HG02798 (cell line): ENCODE results near the gene IGFBP4.

Experiments used
- ATAC-seq: cut with Tn5 transposase; IDR thresholded peaks from one replicate; pipeline ENCODE4 v1.9.1; 2021; ENCODE audit warnings: mild to moderate bottlenecking; ENCODE audit not compliant: unreplicated experiment, poor library complexity

Gene IGFBP4

DNA sequence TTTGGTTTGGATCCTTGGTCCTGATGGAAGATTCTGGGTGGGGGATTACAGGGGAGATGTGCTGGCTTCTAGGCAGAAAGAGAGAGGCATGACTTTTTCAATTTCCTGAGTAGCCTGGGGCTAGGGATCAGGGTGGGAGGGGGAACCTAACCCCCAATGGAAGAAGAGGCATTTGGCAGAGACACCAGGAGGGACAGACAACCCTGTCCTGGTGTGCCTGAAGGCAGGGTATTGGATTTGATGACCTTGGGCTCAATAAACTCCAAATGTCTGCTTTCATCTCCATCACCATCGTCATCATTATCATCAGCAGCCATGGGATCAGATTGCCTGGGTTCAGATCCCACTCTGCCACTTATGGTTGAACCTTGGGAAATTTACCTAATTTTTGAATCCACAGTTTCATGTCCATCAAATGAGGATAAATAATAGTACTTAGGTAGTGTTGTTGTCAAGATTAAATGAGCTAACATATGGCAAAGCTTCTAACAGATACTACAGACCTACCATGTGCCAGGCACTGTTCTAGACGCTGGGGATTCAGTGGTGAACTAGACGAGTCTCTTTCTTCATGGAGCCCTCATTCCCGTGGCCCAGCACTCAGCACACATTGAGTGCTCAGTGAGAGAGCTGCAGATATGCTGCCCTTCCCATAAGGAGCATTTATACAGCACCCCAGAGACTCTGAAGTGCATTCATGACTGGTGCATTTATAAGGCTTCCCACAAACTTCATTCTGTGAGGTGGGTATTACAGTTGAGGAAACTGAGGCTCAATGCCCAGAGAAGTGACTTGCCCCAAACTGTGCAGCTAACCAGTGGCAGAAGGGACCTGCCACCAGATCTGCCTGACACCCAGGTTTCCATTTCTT, 26.8 kb downstream of the IGFBP4 start:
- ATAC-seq = no peak

DNA sequence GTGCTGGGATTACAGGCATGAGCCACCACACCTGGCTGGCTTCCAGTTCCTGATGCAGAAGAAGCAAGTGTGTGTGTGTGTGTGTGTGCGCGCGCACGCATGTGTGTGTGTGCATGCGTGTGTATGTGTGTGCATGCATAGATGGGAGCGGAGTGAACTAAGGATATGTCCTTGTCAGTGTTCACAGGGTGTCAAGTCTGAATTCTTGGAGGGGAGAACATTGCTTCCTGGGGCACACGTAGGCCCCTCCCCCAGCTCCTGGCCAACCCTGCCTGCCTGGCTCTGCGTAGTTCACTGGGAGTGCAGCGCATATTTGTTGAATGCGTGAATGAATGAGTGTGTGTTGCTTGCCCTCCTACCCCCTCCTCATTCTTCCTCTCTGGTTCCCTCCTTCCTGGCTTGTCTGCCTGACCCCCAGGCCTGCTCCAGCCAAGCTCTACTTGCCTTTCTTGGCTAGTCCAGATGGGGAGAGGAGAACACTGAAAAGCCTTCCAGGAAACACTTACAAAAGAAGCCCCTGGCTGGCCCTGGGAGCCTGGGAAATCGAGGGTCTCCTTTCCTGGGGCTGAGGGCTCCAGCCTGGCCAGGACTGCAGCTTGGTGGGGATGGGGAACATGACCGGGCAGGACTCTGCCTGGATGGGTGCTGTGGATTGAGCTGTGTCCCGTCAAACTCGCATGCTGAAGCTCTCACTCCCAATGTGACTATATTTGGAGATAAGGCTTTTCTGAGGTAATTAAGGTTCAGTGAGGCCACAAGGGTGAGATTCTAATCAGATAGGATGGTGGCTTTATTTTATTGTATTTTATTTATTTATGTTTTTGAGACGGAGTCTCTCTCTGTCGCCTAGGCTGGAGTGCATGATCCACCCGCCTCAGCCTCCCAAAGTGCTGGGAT, 27.9 kb downstream of the IGFBP4 start:
- ATAC-seq = no peak

DNA sequence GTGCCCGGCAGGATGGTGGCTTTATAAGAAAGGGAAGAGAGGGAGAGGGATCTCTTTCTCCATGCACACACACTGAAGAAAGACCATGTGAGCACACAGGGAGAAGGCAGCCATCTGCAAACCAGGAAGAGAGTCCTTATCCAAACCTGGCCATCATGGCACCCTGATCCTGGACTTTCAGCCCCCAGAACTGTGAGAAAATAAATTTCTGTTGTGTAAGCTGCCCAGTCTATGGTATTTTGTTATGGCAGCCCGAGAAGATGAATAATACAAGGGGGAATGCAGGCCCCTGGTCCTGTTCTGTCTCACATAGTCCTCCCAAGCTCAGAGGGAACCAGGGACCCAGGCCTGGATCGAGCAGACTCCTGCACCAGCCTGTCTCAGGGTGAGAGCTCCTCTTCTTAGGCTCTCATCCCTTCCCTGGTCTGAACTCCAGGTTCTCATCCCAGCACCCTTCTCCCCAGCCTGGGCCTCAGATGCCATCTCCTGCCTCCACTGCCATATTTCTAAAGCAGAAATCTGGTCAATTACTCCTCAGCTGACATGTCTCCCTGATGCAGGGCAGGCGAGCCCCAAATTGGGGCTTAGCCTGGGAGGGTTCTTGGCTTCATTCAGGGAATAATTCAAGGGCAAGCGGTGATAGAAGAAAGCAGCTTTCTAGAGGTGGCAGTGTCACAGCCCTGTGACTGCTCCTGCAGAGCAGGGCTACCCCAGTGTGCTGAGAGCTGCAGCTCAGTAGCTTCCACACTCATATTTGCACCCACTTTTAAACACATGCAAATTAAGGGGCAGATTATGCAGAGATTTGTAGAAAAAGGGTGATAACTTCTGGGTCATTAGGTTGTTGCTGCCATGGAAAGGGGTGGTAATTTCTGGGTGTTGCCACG, 28.8 kb downstream of the IGFBP4 start:
- ATAC-seq = no peak

DNA sequence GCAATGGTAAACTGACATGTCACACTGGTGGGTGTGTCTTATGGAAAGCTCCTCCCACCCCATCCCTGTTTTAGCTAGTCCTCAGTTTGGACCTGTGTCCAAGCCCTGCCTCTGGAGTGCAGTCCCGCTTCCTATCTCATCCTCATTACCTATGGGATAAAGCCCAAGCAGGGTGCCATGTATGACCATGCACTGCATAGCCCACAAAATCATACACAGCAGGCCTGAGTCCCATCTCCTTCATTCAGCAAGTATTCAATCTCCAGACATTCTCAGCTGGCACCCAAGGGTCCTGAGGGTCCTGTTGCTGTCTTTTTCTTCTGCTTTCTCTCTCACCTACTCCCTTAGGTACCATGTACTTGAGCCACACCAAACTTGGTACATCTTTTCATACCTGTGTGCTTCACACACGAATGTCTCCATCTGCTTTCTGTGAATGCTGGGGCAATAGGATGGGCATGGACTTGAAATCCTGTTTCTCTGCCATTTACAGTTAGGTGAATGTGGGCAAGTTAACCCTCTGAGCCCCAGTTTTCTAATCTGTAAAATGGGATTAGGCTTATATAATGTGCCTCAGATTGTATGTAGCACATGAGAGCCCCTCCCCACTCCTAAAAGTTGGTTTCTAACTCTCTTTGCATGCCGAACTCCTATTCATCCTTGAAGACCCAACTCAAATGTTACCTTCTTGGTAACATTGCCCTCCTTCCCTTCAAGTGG, 29.6 kb downstream of the IGFBP4 start:
- no peak for ATAC-seq

DNA sequence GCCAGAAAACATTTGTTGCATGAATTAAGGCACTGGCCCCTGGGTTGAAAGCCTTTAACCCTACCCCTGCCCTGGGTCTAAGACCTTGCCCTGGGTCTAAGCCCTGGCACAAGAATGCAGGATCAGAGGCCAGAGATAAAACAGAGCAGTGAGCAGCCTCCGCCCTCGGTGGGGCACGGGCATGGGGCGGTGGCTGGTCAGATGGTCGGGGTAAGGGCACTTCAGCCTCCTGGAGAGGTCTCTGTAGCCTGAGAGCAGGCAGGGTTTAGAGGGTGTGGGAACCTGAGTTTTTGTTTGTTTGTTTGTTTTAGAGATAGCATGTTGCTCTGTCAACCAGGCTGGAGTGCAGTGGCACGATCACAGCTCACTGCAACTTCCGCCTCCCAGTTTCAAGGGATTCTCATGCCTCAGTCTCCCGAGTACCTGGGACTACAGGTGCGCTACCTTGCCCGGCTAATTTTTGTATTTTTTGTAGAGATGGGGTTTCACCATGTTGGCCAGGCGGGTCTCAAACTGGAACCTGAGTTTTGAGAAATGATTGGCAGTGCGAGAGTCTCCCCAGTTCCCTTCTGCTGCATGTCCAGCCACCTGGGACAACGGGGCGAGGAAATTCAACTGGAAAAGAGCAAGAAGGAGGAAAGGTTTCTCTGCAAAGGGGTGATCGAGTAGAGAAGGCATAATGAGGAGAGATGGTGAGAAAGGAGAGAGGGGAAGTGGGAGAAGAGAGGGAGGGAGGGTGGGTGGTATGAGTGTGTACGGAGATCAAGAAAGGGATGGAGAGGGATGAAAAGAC, 30.5 kb downstream of the IGFBP4 start:
- no peak for ATAC-seq

DNA sequence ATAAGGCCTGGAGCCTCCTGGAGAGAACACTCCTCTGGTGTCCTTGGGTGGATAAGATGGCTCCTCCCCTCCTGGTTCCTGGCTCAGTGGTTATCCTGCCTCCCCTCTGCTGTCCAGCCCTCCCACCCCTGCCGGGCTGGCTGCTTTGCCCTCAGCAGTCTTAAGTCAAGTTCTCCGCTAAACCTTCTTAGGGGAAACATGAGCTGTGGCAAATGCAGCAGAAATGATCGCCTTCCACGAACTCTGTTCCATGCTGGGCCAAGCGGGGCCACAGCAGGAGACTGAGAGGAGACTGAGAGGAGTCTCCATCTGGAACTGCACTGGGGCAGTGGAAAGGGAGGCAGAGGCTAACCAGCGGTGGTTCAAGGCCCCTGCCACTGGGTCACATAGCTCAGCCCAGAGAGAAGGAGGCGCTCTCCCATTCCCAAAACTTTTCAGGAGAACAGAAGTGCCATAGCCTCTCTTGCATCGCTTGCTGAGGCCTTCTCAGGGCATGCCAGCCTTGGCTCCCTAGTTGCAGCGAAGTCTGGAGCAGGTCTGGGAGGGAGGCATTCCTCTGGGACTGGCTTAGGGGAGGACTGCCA, 31.3 kb downstream of the IGFBP4 start:
- no peak for ATAC-seq

DNA sequence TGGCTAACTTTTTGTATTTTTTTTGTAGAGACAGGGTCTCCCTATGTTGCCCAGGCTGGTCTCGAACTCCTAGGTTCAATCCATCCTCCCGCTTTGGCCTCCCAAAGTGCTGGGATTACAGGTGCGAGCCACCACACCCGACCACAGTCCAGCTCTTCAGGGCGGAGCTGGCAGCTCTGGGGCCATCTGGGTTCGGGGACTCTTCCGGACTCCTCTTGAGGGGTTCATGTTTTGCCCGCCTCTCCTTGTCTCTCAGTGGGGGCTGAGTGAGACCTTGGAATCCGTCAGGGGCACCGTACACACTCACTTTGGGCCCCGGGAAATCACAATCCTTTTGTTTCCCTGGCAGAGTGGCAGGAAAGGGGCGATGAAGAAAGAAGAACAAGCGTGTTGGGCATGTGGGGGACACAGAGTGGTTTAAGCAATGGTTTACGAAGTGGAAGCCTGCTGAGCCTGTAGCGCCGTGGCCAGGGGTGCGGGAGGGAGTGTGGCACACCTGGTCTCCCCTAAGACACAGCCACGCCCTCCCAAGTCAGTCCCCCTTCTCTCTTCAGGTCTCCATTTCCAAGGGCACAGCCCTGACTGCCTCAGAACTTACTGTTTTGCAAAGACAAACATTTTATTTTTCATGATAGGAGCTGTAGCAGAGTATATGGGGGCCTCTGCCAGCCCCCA, 32.1 kb downstream of the IGFBP4 start:
- ATAC-seq = no peak

DNA sequence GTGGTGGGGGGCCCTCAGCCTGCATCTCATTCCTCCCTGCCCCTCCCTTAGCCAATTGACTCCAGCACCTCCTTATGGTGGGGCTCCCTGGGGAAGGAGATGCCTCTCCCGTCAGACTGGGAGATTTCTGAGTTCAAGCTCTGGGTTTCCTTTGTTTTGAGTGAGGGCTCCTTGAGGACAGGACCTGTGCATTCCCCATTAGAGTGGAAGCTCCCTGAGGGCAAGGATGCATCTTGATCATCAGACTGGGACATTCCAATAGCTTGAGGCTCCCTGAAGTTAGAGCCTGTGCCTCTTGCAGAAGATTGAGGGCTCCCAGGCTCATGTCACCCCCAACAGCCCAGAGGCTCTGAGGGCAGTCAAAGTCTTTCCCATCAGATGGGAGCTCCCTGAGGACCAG, 34.5 kb downstream of the IGFBP4 start:
- no peak for ATAC-seq

DNA sequence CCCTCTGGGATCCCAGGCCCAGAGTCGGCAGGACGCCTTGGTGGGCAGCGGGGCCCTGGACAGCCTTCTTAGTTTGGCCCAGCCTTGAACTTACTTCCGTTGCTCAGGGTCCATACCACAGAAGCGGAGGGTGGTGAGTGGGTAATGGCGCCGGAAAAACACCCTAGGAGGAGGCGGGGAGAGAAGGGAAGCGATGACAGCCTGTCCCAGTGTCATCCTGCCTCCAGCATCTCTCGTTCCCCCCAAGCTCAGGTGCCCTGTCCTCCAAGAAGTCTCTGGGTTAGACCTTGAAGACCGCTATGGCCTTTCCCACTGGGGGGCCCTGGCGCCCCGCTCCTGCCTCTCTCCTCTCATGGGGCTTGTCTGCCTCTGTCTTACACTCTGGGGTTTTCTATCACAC, 35.2 kb downstream of the IGFBP4 start:
- no peak for ATAC-seq

DNA sequence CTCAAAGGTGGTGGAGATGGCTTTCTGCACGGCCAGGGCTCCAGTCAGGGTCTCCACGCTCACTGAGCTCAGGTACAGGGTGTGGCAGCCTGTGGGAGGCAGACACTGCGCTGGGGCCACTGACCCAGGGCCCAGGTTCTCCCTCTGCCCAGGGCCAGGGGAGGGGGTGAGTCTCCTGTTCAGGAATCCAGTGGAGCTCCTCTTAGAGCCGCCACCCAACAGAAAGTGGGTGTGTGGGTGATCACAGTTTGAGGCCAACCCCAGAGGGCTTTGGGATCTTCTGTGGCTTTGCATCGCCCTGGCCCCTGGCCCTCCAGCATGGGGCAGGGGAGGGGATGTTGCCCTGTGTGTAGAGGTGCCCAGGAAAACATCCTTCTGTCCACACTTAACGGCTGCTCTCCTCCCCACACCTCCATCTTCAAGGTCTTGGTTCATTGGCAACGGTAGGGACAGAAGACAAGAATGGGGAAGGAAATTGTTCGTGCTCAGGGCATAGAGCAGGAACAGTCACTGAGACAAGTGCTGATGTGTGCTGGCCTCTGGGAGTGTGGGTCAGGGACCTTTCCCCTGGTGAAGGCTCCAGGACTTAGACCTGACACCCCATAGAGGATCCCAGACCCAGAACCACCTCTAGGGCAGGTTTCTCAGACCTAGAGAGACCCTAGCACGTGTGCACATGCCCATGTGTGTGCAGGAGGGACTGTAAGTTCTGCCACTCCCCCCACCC, 36.7 kb downstream of the IGFBP4 start:
- ATAC-seq = no peak

DNA sequence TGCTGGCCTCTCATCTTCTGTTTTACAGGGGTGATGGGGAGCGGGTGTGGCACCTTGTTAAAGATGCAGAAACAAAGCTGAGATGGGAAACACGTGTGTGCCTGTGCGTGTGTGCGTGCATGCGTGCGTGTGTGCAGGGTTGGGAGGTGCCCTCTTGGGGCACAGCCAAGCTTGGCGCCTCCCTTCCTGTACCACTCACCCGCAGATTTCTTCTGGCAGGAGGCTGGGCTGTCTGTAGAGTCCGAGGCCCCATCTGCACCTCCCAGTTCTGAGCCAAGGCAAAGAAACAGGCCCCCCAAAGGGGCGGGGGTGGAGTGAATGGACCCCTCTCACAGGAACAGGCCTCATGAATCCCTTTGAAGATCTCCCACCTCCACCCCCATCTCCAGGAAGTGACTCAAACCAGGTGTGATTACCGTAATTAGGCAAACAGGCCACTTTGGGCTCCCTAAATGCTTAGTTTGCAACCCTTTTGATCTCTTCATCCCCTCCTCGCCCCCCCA, 37.3 kb downstream of the IGFBP4 start:
- no peak for ATAC-seq

DNA sequence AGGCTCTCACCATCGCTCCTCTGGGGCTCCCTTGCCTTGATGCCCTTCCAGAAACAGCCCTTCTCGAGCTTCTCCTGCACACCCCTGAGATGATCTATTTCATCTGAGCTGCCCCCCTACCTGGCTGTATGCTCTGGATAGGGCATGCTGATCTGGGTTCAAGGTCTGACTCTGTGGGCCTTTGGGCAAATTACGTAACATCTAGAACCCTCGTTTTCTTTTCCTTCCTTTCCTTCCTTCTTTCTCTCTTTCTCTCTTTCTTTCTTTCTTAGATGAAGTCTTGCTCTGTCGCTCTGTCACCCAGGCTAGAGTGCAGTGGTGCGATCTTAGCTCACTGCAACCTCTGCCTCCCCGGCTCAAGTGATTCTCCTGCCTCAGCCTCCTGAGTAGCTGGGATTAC, 37.9 kb downstream of the IGFBP4 start:
- no peak for ATAC-seq

DNA sequence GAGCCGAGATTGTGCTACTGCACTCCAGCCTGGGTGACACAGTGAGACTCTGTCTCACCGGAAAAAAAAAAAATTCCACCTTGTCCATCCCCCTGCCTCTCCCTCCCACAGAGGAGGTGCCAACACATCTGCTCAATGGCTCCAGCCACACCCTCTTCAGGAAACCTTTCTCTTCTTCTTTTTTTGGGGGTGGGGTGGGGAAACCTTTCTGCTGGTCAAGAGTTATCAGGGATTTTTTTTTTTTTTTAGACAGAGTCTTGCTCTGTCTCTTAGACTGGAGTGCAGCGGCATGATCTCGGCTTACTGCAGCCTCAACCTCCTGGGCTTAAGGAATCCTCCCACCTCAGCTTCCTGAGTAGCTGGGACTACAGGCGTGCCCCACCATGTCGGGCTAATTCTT, 39.5 kb downstream of the IGFBP4 start:
- no peak for ATAC-seq

DNA sequence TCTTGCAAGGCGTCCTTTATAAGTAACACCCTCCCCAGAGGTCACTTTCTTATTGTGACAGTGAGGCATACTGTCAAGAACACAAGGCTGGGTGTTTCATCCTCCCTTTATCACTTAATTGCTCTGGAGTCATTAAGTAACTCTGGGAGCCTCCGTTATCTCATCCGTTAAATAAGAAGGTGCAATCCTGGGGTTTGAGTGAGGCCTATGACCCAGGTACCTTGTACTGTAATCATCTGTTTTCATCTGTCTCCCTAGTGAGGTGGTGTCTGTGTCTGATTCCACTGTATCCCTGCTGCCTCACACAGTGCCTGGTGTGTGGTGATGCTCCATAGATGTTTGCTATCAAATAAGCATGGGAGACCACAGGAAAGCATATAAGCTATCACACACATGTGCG, 40.4 kb downstream of the IGFBP4 start:
- ATAC-seq = no peak

DNA sequence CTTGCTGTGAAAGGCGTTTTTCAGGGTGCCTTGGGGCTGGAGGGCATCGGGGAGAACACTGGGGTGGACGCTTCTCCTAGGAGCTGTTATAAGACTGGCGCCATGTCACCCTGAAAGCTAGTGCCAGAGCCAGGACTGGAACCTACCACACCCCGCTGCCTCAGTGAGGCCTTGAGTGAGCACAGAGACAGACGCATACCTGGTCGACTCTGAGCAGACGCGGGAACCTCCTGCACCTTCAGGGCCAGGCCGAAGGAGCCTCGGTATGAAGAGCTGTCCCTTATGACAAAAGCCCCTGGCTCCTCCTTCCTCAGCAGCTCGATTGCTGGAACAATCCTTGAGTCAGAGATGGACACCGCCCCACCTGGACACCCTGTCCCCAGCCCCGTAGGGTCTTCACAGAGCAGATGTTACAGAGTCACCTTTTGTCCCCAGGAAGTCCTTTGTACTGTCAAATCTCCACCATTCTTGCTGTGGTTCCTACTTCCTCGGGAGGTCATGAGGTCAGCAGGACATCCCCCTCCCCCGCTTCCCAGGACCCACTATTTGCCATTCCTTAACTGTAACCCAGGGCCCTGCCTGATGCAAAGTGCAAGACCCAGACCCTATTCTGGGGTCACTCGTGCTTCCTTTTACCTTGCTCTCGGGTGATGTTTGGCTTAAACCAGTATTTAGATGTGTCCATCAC, 41.2 kb downstream of the IGFBP4 start:
- no peak for ATAC-seq

DNA sequence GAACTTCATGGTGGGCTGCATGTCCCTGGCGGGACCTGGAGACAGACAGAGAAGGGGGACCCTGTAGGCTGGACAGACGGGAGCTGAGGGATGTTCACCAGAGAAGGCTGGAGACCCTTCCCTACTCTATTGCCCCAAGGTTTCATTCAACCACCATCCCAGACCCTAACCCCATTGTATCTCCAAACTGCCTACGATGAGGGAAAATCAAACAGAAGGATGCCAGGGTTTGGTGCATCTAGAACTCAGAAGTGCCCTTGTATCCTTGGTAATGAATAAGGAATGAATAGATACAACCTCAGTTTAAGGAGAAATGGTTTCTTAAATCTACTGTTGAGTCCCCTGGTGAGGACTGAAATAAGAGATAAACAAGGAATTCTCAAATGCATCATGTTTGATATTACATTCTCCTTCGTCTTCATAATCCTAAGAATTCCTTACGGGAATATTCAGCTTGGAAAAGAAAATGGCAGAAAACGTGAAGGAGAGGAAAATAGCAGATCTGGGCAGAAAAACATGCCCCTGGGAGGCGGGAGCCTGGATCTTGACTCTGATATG, 41.8 kb downstream of the IGFBP4 start:
- no peak for ATAC-seq
